Kidney (tissue), 14 donors: ENCODE measurements around the gene GPATCH8. TPM values are rescaled to one million over a fixed set of nuclear protein-coding genes. Genes with fewer than 3 reads are reported as not detected.

Source experiments
- DNase-seq, 5 donors: peaks; one replicate each; pipeline ENCODE4 v3.0.0-alpha.2; 2013 to 2020
- FAIRE-seq: peaks from 2 replicates; lab custom pipeline; 2012; peaks lifted over from hg19 to GRCh38; lab: Jason Lieb, UNC
- H3K27ac ChIP-seq, 2 donors: one replicate each; pipeline ENCODE4 v1.7.0; 2013; ENCODE audit warnings: low read depth in 2 of 2, low read length in 2 of 2, inconsistent platforms in 1 of 2
- H3K27me3 ChIP-seq: one replicate; pipeline ENCODE4 v1.7.1; 2013; ENCODE audit warnings: low read length, inconsistent platforms; ENCODE audit not compliant: control insufficient read depth, insufficient read depth
- H3K36me3 ChIP-seq, 3 donors: one replicate each; pipeline versions ENCODE4 v1.7.0 to v1.7.1; 2013; ENCODE audit warnings: low read length in 3 of 3, control low read depth in 1 of 3, inconsistent platforms in 1 of 3; ENCODE audit not compliant: insufficient read depth in 3 of 3, control insufficient read depth in 2 of 3
- H3K4me1 ChIP-seq, 3 donors: one replicate each; pipeline versions ENCODE4 v1.7.0 to v1.7.1; 2013; ENCODE audit warnings: low read length in 3 of 3, inconsistent platforms in 1 of 3, low read depth in 1 of 3; ENCODE audit not compliant: control insufficient read depth in 2 of 3, insufficient read depth in 2 of 3
- H3K4me3 ChIP-seq, 3 donors: one replicate each; pipeline versions ENCODE4 v1.7.0 to v1.8.1; 2013; ENCODE audit warnings: low read length in 3 of 3, control low read depth in 1 of 3, inconsistent platforms in 1 of 3
- H3K9ac ChIP-seq, 3 donors: one replicate each; pipeline versions ENCODE4 v1.7.0 to v1.7.1; 2013; ENCODE audit warnings: low read length in 3 of 3, control low read depth in 1 of 3, inconsistent platforms in 1 of 3
- H3K9me3 ChIP-seq, 3 donors: one replicate each; pipeline versions ENCODE4 v1.7.0 to v1.7.1; 2013; ENCODE audit warnings: low read length in 3 of 3, control low read depth in 1 of 3, inconsistent platforms in 1 of 3; ENCODE audit not compliant: control insufficient read depth in 2 of 3, insufficient read depth in 1 of 3
- intact Hi-C: fragments of 100-400 bp; cut with DNase I; formaldehyde crosslinking; loops from one replicate; pipeline ENCODE4 v1.11.1; 2022
- polyA plus RNA-seq: library from polyadenylated mRNA; stranded (reverse); fragments of 350-450 nt; fragmentation: Illumina TruSeq; extraction: RNeasy Lipid Tissue Mini Kit (QIAGEN cat#74804); gene quantifications from one replicate; pipeline ENCODE4 v1.2.3, GENCODE V29; 2014; ENCODE audit warnings: low read depth, low replicate concordance; ENCODE audit not compliant: insufficient read depth
- total RNA-seq: library from RNA; stranded (reverse); fragmentation: NEBNext Ultra II Directional; extraction: Animal tissue kit (Norgen Biotek cat#: 25700); gene quantifications from one replicate; pipeline ENCODE4 v1.2.1, GENCODE V29; 2021
- TF ChIP-seq, protein P1 (sequence below): IDR thresholded peaks from 3 replicates; pipeline ENCODE4 v1.5.1; 2012; ENCODE audit warnings: mild to moderate bottlenecking, moderate library complexity, borderline replicate concordance; ENCODE audit not compliant: insufficient read depth; ENCODE audit errors: extremely low read depth
- donor health status: control.
- donor health status: control.
- donor health status: control.
- donor health status: control.
- donor health status: control.
- donor health status: DM: yes; HTN: yes; CAD: no.
- donor health status: Normal renal cell carcinoma (clear cell type).

Gene GPATCH8
- total and polyA plus RNA-seq, 2 donors from 2014 or later = 3.5 to 47.0 TPM

DNA sequence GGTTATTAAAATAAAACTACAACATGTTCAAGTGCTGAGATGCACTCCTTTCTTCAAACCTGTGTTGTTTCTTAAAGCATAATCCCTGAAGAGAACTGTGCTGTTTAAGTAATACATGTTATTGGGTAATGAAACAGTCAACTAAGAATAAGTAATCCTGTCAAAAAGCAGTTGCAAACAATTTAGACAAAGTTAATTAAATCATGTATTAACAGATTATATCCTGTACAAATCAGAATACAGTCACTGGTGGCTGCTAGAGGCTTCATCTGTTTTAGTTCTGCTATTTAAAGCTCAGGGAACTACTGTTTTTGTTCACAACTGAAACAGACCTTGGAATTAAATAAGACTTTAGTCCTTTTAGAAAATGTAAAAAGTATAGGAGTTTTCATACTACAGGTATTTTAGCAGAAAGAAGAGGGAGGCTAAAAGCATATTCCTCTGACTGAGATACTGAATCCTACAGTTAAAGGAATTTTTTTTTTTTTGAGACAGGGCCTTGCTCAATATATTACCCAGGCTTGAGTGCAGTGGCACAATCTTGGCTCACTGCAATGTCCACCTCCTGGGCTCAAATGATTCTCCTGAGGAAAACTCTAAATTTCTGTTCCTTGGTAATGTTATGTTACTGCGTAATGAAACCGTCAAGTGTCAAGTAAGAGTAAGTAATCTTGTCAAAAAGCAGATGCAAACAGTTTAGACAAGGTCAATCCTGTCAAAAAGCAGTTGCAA, 86.5 kb downstream of the GPATCH8 start:
- peaks cover 0 to 22% (median 0%) of the 10 kb centered on the region in 3 donors for H3K4me1 ChIP-seq
- H3K27ac ChIP-seq = peak overlapping the region; percentile 8 to 58
- H3K9me3 ChIP-seq = no peaks in the 10 kb centered on the region
- intact Hi-C loops = no loop called here
- TF ChIP-seq, protein P1, sequence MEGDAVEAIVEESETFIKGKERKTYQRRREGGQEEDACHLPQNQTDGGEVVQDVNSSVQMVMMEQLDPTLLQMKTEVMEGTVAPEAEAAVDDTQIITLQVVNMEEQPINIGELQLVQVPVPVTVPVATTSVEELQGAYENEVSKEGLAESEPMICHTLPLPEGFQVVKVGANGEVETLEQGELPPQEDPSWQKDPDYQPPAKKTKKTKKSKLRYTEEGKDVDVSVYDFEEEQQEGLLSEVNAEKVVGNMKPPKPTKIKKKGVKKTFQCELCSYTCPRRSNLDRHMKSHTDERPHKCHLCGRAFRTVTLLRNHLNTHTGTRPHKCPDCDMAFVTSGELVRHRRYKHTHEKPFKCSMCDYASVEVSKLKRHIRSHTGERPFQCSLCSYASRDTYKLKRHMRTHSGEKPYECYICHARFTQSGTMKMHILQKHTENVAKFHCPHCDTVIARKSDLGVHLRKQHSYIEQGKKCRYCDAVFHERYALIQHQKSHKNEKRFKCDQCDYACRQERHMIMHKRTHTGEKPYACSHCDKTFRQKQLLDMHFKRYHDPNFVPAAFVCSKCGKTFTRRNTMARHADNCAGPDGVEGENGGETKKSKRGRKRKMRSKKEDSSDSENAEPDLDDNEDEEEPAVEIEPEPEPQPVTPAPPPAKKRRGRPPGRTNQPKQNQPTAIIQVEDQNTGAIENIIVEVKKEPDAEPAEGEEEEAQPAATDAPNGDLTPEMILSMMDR = no peak
- H3K27me3 ChIP-seq = no peaks in the 10 kb centered on the region
- peaks cover 0 to 2% (median 0%) of the 10 kb centered on the region in 3 donors for H3K36me3 ChIP-seq
- no peak overlapping the region for H3K9ac ChIP-seq
- peak in 1 of 5 donors; percentile 7 for DNase-seq
- peak overlapping the region in 1 of 3 donors; percentile 10 for H3K4me3 ChIP-seq
- FAIRE-seq = peak; percentile 62

DNA sequence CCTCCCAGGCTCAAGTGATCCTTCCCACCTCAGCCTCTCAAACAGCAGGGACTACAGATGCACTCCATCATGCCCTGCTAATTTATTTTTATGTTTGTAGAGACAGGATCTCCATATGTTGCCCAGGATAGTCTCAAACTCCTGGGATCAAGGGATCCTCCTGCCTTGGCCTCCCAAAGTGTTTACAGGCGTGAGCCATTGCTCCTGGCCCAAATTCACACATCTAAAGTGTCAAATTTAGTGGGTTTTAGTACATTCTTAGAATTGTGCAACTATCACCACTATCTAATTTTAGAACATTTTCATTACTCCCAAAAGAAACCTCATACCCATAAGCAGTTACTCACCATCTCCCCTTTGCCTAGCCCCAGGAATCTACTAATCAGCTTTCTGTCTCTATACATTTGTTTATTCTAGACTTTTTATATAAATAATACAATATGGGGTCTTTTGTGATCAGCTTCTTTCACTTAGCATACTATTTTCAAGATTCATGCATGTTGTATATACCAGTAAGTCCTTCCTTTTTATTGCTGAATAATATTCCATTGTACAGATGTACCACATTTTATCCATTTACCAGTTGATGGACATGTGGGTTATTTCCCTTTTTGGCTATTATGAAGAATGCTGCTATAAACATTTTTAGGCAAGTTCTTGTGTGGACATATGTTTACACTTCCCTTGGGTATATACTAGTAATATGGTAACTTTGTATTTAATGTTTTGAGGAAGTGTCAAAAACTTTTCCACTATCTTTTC, 88.6 kb downstream of the GPATCH8 start:
- H3K9me3 ChIP-seq = no peaks in the 10 kb centered on the region
- FAIRE-seq (no peak), DNase-seq (no peak)
- no peak overlapping the region for H3K4me3 ChIP-seq
- peaks cover 0 to 2% (median 0%) of the 10 kb centered on the region in 3 donors for H3K36me3 ChIP-seq
- TF ChIP-seq, protein P1 = no peak
- peaks cover 0 to 23% (median 0%) of the 10 kb centered on the region in 3 donors for H3K4me1 ChIP-seq
- H3K9ac ChIP-seq = no peak overlapping the region
- no peaks in the 10 kb centered on the region for H3K27me3 ChIP-seq
- intact Hi-C loops = no loop called here
- no peak overlapping the region for H3K27ac ChIP-seq

DNA sequence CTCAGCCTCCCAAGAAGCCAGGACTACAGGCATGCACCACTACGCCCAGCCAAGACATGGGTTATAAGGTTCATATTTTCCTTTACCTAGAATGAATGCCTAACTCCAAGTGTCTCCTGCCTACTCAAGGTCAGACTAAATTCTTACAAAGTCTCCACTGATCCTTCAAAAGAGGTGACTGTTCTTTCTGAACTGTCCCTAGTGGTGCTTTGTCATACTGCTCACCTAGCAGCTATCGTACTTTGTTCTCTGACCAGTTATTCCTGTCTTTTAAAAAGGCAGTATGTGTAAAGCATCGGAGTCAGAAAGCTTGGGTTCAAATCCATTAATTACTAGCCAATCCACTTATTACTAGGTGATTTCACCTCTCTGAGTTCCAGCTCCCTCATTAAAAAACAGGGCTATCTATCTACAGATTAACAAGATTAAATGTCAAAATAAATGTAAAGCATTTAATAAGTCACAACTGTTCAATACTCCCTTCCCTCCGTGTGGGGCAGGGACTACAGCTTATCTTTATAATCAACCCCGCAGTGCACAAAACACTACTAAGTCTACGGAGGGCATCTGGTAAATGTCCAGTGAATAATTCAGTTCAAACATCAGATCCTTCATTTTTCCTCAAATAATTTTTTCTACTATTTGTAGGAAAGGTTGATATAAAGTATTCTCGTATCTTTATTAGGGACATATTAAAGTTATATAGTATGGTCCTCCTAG, 93.7 kb downstream of the GPATCH8 start:
- no peak for FAIRE-seq
- Histone ChIP-seq H3K27ac (no peak overlapping the region), H3K9me3 (no peaks in the 10 kb centered on the region), H3K27me3 (no peaks in the 10 kb centered on the region), H3K36me3 (peaks cover 0 to 2% (median 2%) of the 10 kb centered on the region in 3 donors), H3K4me3 (no peak overlapping the region), H3K9ac (no peak overlapping the region), H3K4me1 (peaks cover 0 to 5% (median 3%) of the 10 kb centered on the region in 3 donors)
- no peak for DNase-seq
- intact Hi-C loops = no loop called here
- TF ChIP-seq, protein P1 = no peak
